Spleen (tissue), 11 donors: ENCODE measurements around the gene LCMT1. TPM values are rescaled to one million over a fixed set of nuclear protein-coding genes. Genes with fewer than 3 reads are reported as not detected.

Experiments
- DNase-seq: peaks from one replicate; pipeline ENCODE4 v3.0.0-alpha.2; 2020
- H3K27ac ChIP-seq, 8 donors: fragments of 200-600 bp; sonication (generic) in 7 of 8; 1 replicate in 4 of 8; 2 replicates in 4 of 8; pipeline versions ENCODE4 v1.5.0 to v1.8.0; 2016 to 2021; ENCODE audit warnings: inconsistent platforms in 4 of 8, mild to moderate bottlenecking in 4 of 8, moderate library complexity in 1 of 8
- H3K27me3 ChIP-seq, 7 donors: fragments of 200-600 bp; sonication (generic) in 6 of 7; replicated peaks in 1 of 7; 1 replicate in 4 of 7; 2 replicates in 3 of 7; pipeline versions ENCODE4 v1.5.0 to v1.8.0; 2016 to 2021; ENCODE audit warnings: inconsistent platforms in 3 of 7, mild to moderate bottlenecking in 1 of 7
- H3K36me3 ChIP-seq, 6 donors: fragments of 200-600 bp; sonication (generic) in 5 of 6; 1 replicate in 4 of 6; 2 replicates in 2 of 6; pipeline versions ENCODE4 v1.5.0 to v1.8.0; 2016 to 2021; ENCODE audit warnings: inconsistent platforms in 2 of 6
- H3K4me1 ChIP-seq, 6 donors: fragments of 200-600 bp; sonication (generic) in 5 of 6; 1 replicate in 3 of 6; 2 replicates in 3 of 6; pipeline versions ENCODE4 v1.5.0 to v1.8.0; 2016 to 2021; ENCODE audit warnings: inconsistent platforms in 3 of 6
- H3K4me3 ChIP-seq, 8 donors: fragments of 200-600 bp; sonication (generic) in 7 of 8; 1 replicate in 4 of 8; 2 replicates in 4 of 8; pipeline versions ENCODE4 v1.5.0 to v1.8.0; 2016 to 2021; ENCODE audit warnings: inconsistent platforms in 4 of 8, mild to moderate bottlenecking in 4 of 8, moderate library complexity in 2 of 8
- H3K9me3 ChIP-seq, 8 donors: fragments of 200-600 bp; sonication (generic) in 7 of 8; 1 replicate in 4 of 8; 2 replicates in 4 of 8; pipeline versions ENCODE4 v1.5.0 to v1.8.0; 2016 to 2021; ENCODE audit warnings: inconsistent platforms in 4 of 8
- POLR2A ChIP-seq, 3 donors: fragments of 450-650 bp; IDR thresholded peaks; one replicate each; pipeline ENCODE4 v1.5.1; 2017; ENCODE audit warnings: antibody characterized with exemption in 3 of 3, mild to moderate bottlenecking in 1 of 3
- POLR2AphosphoS5 ChIP-seq, 3 donors: sonication (generic); formaldehyde crosslinking; IDR thresholded peaks; one replicate each; pipeline ENCODE4 v1.5.1; 2017; ENCODE audit warnings: antibody characterized with exemption in 3 of 3
- WGBS, 5 donors: extraction: QIAGEN DNeasy Blood & Tissue Kit in 3 of 5; methylation state at CpG; one replicate each; pipeline versions ENCODE4 v1.1.5 to v1.1.7; 2013 to 2018; 5-methylcytosine and 5-hydroxymethylcytosine counted together
- intact Hi-C: fragments of 100-400 bp; cut with DNase I; formaldehyde crosslinking; loops from one replicate; pipeline ENCODE4 v1.15.0; 2023; ENCODE audit warnings: low total_unique reads
- polyA plus RNA-seq, 3 donors: library from polyadenylated mRNA; stranded (reverse); fragments of 200-250 nt; gene quantifications; one replicate each; pipeline ENCODE4 v1.2.1, GENCODE V29; 2013
- total RNA-seq, 7 donors: library from RNA; depleted of rRNA in 3 of 7; stranded (reverse); fragments of >200 nt in 3 of 7; fragmentation: NEBNext Ultra II Directional in 4 of 7; extraction: Animal tissue kit (Norgen Biotek cat#: 25700) in 4 of 7; gene quantifications; one replicate each; pipeline versions ENCODE4 v1.1.0 to v1.2.1, GENCODE V29; 2016 to 2021
- TF ChIP-seq, protein P1 (sequence below), 11 experiments: fragments of 200-600 bp in 7 of 11; fragments of 450-650 bp in 4 of 11; sonication (generic) in 4 of 11; IDR thresholded peaks in 8 of 11; conservative IDR thresholded peaks in 3 of 11; 1 replicate in 7 of 11; 2 replicates in 4 of 11; pipeline versions ENCODE4 v1.4.0 to v1.8.0; 2016 to 2021; ENCODE audit warnings: antibody characterized with exemption in 11 of 11, inconsistent platforms in 4 of 11, mild to moderate bottlenecking in 1 of 11
- donor health status: healthy with polysubstance abuse.
- donor health status: DM: no; HTN: no; CAD: no; lungs with moderate emphysema.
- donor health status: DM: no; HTN: no; CAD: no.
- donor health status: Bipolar disorder and iron deficiency.
- donor health status: healthy.
- donor health status: DM: no; HTN: no; CAD: no.
- donor health status: DM: yes; HTN: yes; CAD: no.

The LCMT1 gene
- total and polyA plus RNA-seq, 10 donors = 25.1 to 33.3 (median 28.0) TPM

DNA sequence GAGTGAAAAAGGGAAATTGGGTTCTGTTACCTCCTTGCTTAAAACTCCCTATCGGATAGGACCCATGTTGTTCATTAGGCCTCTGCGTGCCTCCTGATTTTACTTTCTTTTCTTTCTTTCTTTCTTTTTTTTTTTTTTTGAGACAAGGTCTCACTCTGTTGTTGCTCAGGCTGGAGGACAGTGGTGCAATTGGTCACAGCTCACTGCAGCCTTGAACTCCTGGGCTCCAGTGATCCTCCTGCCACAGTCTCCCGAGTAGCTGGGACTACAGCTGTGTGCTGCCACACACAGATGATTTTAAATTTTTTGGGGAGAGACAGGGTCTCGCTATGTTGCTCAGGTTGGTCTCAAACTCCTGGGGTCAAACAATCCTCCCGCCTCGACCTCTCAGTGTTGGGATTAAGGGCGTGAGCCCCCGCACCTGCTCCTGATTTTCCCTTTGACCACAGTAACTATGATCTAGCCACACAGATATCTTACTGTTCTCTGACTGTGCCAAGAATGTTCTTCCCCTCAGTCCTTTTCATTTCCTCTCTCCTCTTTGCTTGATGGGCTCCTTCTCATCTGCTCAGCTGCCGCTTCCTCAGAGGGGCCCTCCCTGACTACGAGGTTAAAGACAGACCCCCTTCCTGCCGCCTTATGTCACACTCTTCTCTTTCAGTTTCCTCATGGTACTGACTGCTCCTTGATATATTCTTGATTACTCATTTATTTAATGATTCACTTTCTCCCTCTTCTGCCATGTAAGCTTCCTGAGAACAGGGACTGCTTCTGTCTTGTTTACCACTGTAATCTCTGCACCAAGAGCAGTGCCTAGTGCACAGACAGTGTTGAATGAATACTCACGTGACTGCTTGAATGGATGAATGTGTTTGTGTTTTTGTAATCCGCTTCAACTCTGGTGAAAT lies 44.3 kb downstream of the LCMT1 start:
- no peak overlapping the region for H3K27ac ChIP-seq
- H3K36me3 ChIP-seq = peaks cover 0 to 95% (median 22%) of the 10 kb centered on the region in 6 donors
- intact Hi-C loops = no loop called here
- no peak for DNase-seq
- no peaks in the 10 kb centered on the region for H3K4me1 ChIP-seq
- H3K4me3 ChIP-seq = no peak overlapping the region
- H3K27me3 ChIP-seq = no peaks in the 10 kb centered on the region
- TF ChIP-seq, protein P1, sequence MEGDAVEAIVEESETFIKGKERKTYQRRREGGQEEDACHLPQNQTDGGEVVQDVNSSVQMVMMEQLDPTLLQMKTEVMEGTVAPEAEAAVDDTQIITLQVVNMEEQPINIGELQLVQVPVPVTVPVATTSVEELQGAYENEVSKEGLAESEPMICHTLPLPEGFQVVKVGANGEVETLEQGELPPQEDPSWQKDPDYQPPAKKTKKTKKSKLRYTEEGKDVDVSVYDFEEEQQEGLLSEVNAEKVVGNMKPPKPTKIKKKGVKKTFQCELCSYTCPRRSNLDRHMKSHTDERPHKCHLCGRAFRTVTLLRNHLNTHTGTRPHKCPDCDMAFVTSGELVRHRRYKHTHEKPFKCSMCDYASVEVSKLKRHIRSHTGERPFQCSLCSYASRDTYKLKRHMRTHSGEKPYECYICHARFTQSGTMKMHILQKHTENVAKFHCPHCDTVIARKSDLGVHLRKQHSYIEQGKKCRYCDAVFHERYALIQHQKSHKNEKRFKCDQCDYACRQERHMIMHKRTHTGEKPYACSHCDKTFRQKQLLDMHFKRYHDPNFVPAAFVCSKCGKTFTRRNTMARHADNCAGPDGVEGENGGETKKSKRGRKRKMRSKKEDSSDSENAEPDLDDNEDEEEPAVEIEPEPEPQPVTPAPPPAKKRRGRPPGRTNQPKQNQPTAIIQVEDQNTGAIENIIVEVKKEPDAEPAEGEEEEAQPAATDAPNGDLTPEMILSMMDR (IDR thresholded peaks at IDR 0.05 in 8 of 11, conservative IDR thresholded peaks at IDR 0.05 in 3 of 11) = no peak
- no peak for TF ChIP-seq POLR2A (IDR thresholded peaks at IDR 0.05)
- no peak for TF ChIP-seq POLR2AphosphoS5 (IDR thresholded peaks at IDR 0.05)
- WGBS, 5 donors = 77 to 85% (median 82%) methylated on average over 13 of the region's 13 CpGs
- no peaks in the 10 kb centered on the region for H3K9me3 ChIP-seq

GRCh38 chr16:25157271-25157875 lies 45.8 kb downstream of the LCMT1 start:
- TF ChIP-seq POLR2AphosphoS5 (IDR thresholded peaks at IDR 0.05) = no peak
- TF ChIP-seq, protein P1 (IDR thresholded peaks at IDR 0.05 in 8 of 11, conservative IDR thresholded peaks at IDR 0.05 in 3 of 11) = no peak
- 86 to 94% (median 93%) methylated on average over 8 of the region's 8 CpGs for WGBS, 5 donors
- no peak overlapping the region for H3K4me3 ChIP-seq
- intact Hi-C loops = no loop called here
- H3K27ac ChIP-seq = no peak overlapping the region
- H3K27me3 ChIP-seq = no peaks in the 10 kb centered on the region
- peaks cover 0 to 97% (median 30%) of the 10 kb centered on the region in 6 donors for H3K36me3 ChIP-seq
- H3K4me1 ChIP-seq = no peaks in the 10 kb centered on the region
- DNase-seq = no peak
- H3K9me3 ChIP-seq = no peaks in the 10 kb centered on the region

- DNase-seq = no peak
- Histone ChIP-seq H3K9me3 (no peaks in the 10 kb centered on the region), H3K4me1 (no peaks in the 10 kb centered on the region), H3K36me3 (peaks cover 0 to 97% (median 33%) of the 10 kb centered on the region in 6 donors), H3K27me3 (no peaks in the 10 kb centered on the region), H3K27ac (no peak overlapping the region), H3K4me3 (no peak overlapping the region)
- 90 to 97% (median 92%) methylated on average over 5 of the region's 5 CpGs for WGBS, 5 donors
- TF ChIP-seq POLR2A (IDR thresholded peaks at IDR 0.05) = no peak
- intact Hi-C loops = no loop called here
Observed at GRCh38 chr16:25158401-25158800, 46.9 kb downstream of the LCMT1 start.

DNA sequence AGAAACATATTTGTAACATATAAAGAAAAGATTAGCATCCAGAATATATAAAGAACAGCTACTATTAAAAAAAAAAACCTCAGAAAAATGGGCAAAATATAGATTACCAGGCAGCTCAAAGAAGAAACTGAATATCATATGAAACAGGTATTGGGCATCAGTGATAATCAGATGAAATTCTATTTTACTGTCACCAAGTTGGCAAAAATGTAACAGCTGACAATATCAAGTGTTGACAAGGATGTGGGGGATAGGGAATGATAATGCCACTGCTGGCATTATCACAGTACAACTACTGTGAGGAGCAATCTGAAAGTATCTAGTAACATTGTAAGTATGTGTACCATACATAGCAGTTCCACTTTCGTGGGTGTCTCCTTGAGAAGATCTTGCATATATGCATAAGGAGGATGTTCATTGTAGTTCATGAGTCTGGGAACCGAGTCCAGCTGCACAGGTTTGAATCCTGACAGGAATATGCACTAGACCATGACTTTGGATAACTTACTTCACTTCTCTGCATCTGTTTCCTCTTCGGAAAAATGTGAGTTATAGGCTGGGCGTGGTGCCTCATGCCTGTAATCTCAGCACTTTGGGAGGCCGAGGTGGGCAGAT lies 50.3 kb downstream of the LCMT1 start:
- no peak overlapping the region for H3K4me3 ChIP-seq
- TF ChIP-seq POLR2AphosphoS5 (IDR thresholded peaks at IDR 0.05) = no peak
- TF ChIP-seq, protein P1 (IDR thresholded peaks at IDR 0.05 in 8 of 11, conservative IDR thresholded peaks at IDR 0.05 in 3 of 11) = no peak
- no peak for TF ChIP-seq POLR2A (IDR thresholded peaks at IDR 0.05)
- no peaks in the 10 kb centered on the region for H3K4me1 ChIP-seq
- H3K27me3 ChIP-seq = no peaks in the 10 kb centered on the region
- H3K36me3 ChIP-seq = peaks cover 0 to 100% (median 61%) of the 10 kb centered on the region in 6 donors
- no peak for DNase-seq
- no peak overlapping the region for H3K27ac ChIP-seq
- WGBS, 5 donors = 87 to 96% (median 95%) methylated on average over 5 of the region's 5 CpGs
- H3K9me3 ChIP-seq = no peaks in the 10 kb centered on the region
- intact Hi-C loops = no loop called here
